Neuronal stem cell (in vitro differentiated cells): ENCODE measurements around the gene PURA.

ENCODE experiments used
- DNase-seq: peaks from one replicate; pipeline ENCODE4 v3.0.0-alpha.2; 2013; ENCODE audit warnings: low spot score
- H2AFZ ChIP-seq: one replicate; pipeline ENCODE4 v1.6.1; 2013; ENCODE audit warnings: mild to moderate bottlenecking, low read length, inconsistent platforms
- H2AK5ac ChIP-seq: 2 replicates; pipeline ENCODE4 v1.6.1; 2013; ENCODE audit warnings: low read depth, mild to moderate bottlenecking, inconsistent platforms, low read length, moderate library complexity, mixed read lengths
- H2BK120ac ChIP-seq: 2 replicates; pipeline ENCODE4 v1.6.1; 2013; ENCODE audit warnings: low read depth, mild to moderate bottlenecking, inconsistent platforms, low read length, moderate library complexity, mixed read lengths
- H2BK12ac ChIP-seq: one replicate; pipeline ENCODE4 v1.6.1; 2013; ENCODE audit warnings: low read length, inconsistent platforms
- H2BK15ac ChIP-seq: 2 replicates; pipeline ENCODE4 v1.6.1; 2013; ENCODE audit warnings: mild to moderate bottlenecking, low read length, inconsistent platforms, mixed read lengths
- H2BK5ac ChIP-seq: one replicate; pipeline ENCODE4 v1.6.1; 2013; ENCODE audit warnings: inconsistent platforms, mild to moderate bottlenecking, low read length, moderate library complexity
- H3K14ac ChIP-seq: one replicate; pipeline ENCODE4 v1.6.1; 2013; ENCODE audit warnings: low read length, inconsistent platforms
- H3K18ac ChIP-seq: 2 replicates; pipeline ENCODE4 v1.6.1; 2013; ENCODE audit warnings: low read length, inconsistent platforms
- H3K23ac ChIP-seq: 2 replicates; pipeline ENCODE4 v1.6.1; 2013; ENCODE audit warnings: low read depth, mild to moderate bottlenecking, mixed read lengths, low read length, inconsistent platforms; ENCODE audit not compliant: poor library complexity
- H3K27ac ChIP-seq: replicated peaks from 3 replicates; pipeline ENCODE4 v1.5.1; 2013; ENCODE audit warnings: low read length, inconsistent platforms
- H3K27me3 ChIP-seq, 3 experiments: 2 replicates each; pipeline ENCODE4 v1.6.1; 2013; ENCODE audit warnings: low read length in 3 of 3, mild to moderate bottlenecking in 2 of 3, inconsistent platforms in 1 of 3, low read depth in 1 of 3, mixed read lengths in 1 of 3, moderate library complexity in 1 of 3; ENCODE audit not compliant: control insufficient read depth in 3 of 3, insufficient read depth in 3 of 3
- H3K36me3 ChIP-seq, 2 donors: replicated peaks in 1 of 2; 2 replicates each; pipeline ENCODE4 v1.6.1; 2013; ENCODE audit warnings: low read length in 2 of 2; ENCODE audit not compliant: control insufficient read depth in 2 of 2, insufficient read depth in 2 of 2
- H3K4ac ChIP-seq: 2 replicates; pipeline ENCODE4 v1.6.1; 2013; ENCODE audit warnings: inconsistent platforms, mild to moderate bottlenecking, low read length, moderate library complexity
- H3K4me1 ChIP-seq, 2 donors: 1 replicate in 1 of 2; 2 replicates in 1 of 2; pipeline ENCODE4 v1.6.1; 2013; ENCODE audit warnings: low read length in 2 of 2, low read depth in 1 of 2; ENCODE audit not compliant: control insufficient read depth in 2 of 2, insufficient read depth in 1 of 2
- H3K4me2 ChIP-seq: one replicate; pipeline ENCODE4 v1.6.1; 2013; ENCODE audit warnings: mild to moderate bottlenecking, low read length, inconsistent platforms; ENCODE audit not compliant: insufficient read depth, poor library complexity, severe bottlenecking
- H3K4me3 ChIP-seq, 2 donors: 2 replicates each; pipeline ENCODE4 v1.5.1; 2013; ENCODE audit warnings: low read length in 2 of 2, mild to moderate bottlenecking in 2 of 2, inconsistent platforms in 1 of 2, moderate library complexity in 1 of 2
- H3K79me1 ChIP-seq: one replicate; pipeline ENCODE4 v1.6.1; 2013; ENCODE audit warnings: low read depth, mild to moderate bottlenecking, inconsistent platforms, low read length, moderate library complexity
- H3K9ac ChIP-seq: one replicate; pipeline ENCODE4 v1.6.1; 2013; ENCODE audit warnings: mild to moderate bottlenecking, low read depth, low read length, inconsistent platforms; ENCODE audit not compliant: poor library complexity
- H3K9me3 ChIP-seq, 2 donors: replicated peaks in 1 of 2; 2 replicates each; pipeline versions ENCODE3 to v1.6.1; 2013; ENCODE audit warnings: low read length in 2 of 2, mild to moderate bottlenecking in 2 of 2, inconsistent platforms in 1 of 2, low read depth in 1 of 2, mixed read lengths in 1 of 2, moderate library complexity in 1 of 2; ENCODE audit not compliant: control insufficient read depth in 2 of 2, insufficient read depth in 1 of 2
- H4K8ac ChIP-seq: one replicate; pipeline ENCODE4 v1.6.1; 2013; ENCODE audit warnings: low read depth, mild to moderate bottlenecking, inconsistent platforms, low read length, moderate library complexity
- H4K91ac ChIP-seq: one replicate; pipeline ENCODE4 v1.6.1; 2013; ENCODE audit warnings: low read length, low read depth, mild to moderate bottlenecking, inconsistent platforms; ENCODE audit not compliant: poor library complexity
- WGBS, 2 donors: extraction: QIAGEN DNeasy Blood & Tissue Kit; methylation state at CpG; one replicate each; pipeline ENCODE4 v1.1.7; 2013; ENCODE audit warnings: missing lambda C conversion rate in 2 of 2, mixed read lengths in 1 of 2; ENCODE audit not compliant: insufficient read length in 2 of 2, insufficient replicate concordance in 1 of 2; ENCODE audit errors: extremely low coverage in 2 of 2; 5-methylcytosine and 5-hydroxymethylcytosine counted together

PURA gene

DNA sequence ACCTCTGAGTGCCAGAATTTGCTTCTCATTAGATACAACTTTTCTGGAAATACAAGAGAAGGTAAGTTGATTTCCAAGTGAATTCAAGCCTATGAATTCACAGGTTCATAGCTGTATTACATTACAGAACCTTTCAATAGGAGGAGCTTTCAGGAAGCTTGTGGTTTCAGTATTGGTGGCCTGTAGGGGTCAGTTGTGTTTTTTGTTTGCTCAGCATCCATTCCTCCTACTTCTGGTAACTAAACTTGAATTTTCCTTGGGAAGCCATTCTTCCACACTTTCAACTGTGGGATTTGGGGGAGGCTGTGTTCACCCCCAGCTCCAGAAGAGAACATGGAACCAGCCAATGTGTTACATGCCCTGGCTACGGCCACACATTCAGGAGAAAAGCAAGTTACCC lies 55.5 kb downstream of the PURA start:
- H2BK15ac ChIP-seq = no peak overlapping the region
- peaks cover under 1% of the 10 kb centered on the region in 2 donors for H3K4me1 ChIP-seq
- H3K4me2 ChIP-seq = no peak overlapping the region
- WGBS, 2 donors = no CpG with 5 or more reads among the region's 1 CpG
- H3K14ac ChIP-seq = no peak overlapping the region
- no peaks in the 10 kb centered on the region for H3K36me3 ChIP-seq
- no peak overlapping the region for H3K4me3 ChIP-seq
- no peaks in the 10 kb centered on the region for H3K79me1 ChIP-seq
- no peak overlapping the region for H3K9ac ChIP-seq
- H4K91ac ChIP-seq = no peak overlapping the region
- H2BK5ac ChIP-seq = no peak overlapping the region
- no peak overlapping the region for H3K4ac ChIP-seq
- no peak overlapping the region for H2BK12ac ChIP-seq
- H3K27ac ChIP-seq = no peak overlapping the region
- no peak for DNase-seq
- no peak overlapping the region for H3K23ac ChIP-seq
- no peak overlapping the region for H2AK5ac ChIP-seq
- H2BK120ac ChIP-seq = no peak overlapping the region
- peaks cover 0 to 13% (median 3%) of the 10 kb centered on the region in 3 experiments for H3K27me3 ChIP-seq
- H3K9me3 ChIP-seq = no peaks in the 10 kb centered on the region
- no peak overlapping the region for H2AFZ ChIP-seq
- no peak overlapping the region for H3K18ac ChIP-seq
- H4K8ac ChIP-seq = no peak overlapping the region

DNA sequence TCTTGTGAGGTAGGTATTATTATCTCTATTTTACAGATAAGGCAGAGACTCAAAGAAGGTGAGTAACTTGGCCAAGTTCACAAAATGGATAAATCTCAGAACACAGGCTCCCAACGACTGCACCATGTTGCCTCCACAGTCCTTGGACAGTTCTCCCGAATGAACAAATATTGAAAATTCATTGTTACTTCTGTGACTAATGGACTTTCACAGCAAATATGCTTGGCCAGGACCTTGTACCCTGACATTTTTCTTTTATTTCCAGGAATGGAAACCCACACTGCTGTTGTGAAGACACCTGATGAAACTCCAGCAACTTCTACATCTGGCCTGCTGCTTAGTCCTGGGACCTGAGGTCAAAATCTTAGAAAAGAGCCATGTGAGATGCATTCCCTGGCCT lies 58.6 kb downstream of the PURA start:
- no peak for DNase-seq
- Histone ChIP-seq H3K27ac (no peak overlapping the region), H3K9ac (no peak overlapping the region), H2BK12ac (no peak overlapping the region), H2AFZ (no peak overlapping the region), H2AK5ac (no peak overlapping the region), H3K18ac (no peak overlapping the region), H3K36me3 (no peaks in the 10 kb centered on the region), H3K27me3 (no peaks in the 10 kb centered on the region), H3K4me1 (peaks cover 8 to 11% of the 10 kb centered on the region in 2 donors), H3K4ac (no peak overlapping the region), H2BK5ac (no peak overlapping the region), H3K14ac (no peak overlapping the region), H3K4me3 (no peak overlapping the region), H2BK120ac (no peak overlapping the region), H2BK15ac (no peak overlapping the region), H3K79me1 (no peaks in the 10 kb centered on the region), H4K91ac (no peak overlapping the region), H3K23ac (no peak overlapping the region), H3K9me3 (no peaks in the 10 kb centered on the region), H4K8ac (no peak overlapping the region), H3K4me2 (no peak overlapping the region)
- WGBS, 2 donors = no CpG with 5 or more reads among the region's 2 CpGs

DNA sequence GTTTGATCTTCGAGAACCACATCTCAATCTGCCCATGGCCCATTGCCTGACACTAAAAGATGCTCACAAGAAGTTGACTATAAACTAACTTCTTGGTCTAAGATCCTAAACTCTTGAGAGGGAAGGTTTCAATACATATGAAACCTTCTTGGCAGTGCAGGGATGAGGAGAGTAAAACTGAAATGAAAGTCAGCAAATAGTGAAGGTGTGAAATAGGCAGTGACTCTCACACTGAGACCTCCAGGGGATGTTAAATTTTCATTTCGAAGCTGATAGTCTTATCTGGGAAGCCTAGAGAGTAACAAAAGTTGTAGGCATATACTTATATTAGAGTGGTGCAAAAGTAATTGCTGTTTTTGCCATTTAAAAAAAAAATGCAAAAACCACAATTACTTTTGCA lies 60.1 kb downstream of the PURA start:
- H3K4me3 ChIP-seq = no peak overlapping the region
- H3K27ac ChIP-seq = no peak overlapping the region

DNA sequence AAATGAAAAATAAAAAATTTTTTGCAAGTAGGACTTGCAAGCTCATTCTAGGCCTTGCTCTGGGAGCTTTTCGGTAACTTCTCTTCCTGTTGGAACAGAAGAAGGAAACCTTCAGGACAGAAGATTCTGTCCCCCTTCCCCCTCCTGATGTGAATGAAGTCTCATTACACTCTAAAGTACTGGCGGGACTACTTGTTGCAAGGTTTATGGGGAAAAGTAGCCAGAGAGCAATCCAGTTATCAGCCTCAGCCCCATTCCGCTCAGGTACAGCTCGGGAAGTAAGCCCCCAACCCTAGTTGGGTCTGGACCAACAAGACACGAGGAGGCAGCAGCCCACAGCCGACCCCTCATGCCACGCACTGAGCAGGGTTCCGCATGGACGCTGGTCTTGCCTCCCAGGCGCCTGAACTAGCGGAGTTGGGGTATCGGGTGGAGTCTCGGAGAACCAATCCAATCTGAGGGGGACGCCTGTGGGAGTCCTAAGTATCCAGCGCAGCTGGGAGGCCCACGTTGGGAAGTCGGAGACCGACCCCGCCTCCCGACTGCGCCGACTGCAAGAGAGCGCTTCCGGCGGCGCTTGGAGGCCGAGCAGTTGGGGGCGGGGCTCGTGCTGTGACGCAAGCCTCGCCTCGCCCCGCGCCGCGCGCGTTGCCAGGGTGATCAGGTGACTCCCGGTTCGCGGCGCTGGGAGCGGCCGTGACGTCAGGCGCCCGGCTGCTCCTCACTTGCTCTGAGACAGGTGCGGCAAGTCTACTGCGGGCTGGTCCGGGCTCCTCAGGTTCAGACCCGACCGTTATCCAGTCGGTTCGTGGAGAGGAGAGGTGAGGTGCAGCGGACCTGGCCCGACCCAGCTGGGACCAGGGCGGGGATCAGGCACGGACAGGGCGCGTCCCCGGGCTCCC lies 60.8 kb downstream of the PURA start, which contains the start of gene CYSTM1:
TSS of gene CYSTM1 (plus strand) at position 724 of the 902 bp plus-strand sequence. CDS start 19,278 bp downstream, outside the sequence.
- H2BK120ac ChIP-seq = peak within 1 kb of the TSS; percentile 38
- H3K14ac ChIP-seq = peak within 1 kb of the TSS; percentile 75
- H4K91ac ChIP-seq = no peak within 1 kb of the TSS
- H3K36me3 ChIP-seq = no peaks in the 10 kb centered on the region
- peak within 1 kb of the TSS; percentile 90 for H2BK5ac ChIP-seq
- H3K18ac ChIP-seq = peak within 1 kb of the TSS; percentile 97
- H3K4ac ChIP-seq = no peak within 1 kb of the TSS
- peak; percentile 95 for DNase-seq
- H4K8ac ChIP-seq = peak within 1 kb of the TSS; percentile 96
- H2AK5ac ChIP-seq = peak within 1 kb of the TSS; percentile 71
- WGBS, 2 donors = no CpG with 5 or more reads among the region's 61 CpGs
- peak within 1 kb of the TSS; percentile 91 to 99 for H3K4me3 ChIP-seq
- no peaks in the 10 kb centered on the region for H3K79me1 ChIP-seq
- no peaks in the 10 kb centered on the region for H3K9me3 ChIP-seq
- H3K4me2 ChIP-seq = peak within 1 kb of the TSS; percentile 96
- H3K9ac ChIP-seq = peak within 1 kb of the TSS; percentile 79
- peak within 1 kb of the TSS; percentile 81 for H2BK12ac ChIP-seq
- H2BK15ac ChIP-seq = peak within 1 kb of the TSS; percentile 97
- H2AFZ ChIP-seq = peak within 1 kb of the TSS; percentile 93
- H3K27me3 ChIP-seq = no peaks in the 10 kb centered on the region
- peaks cover 8 to 11% of the 10 kb centered on the region in 2 donors for H3K4me1 ChIP-seq
- H3K27ac ChIP-seq = peak within 1 kb of the TSS; percentile 86
- peak within 1 kb of the TSS; percentile 67 for H3K23ac ChIP-seq

More for the DNA sequence above, 60.1 kb downstream of the PURA start:
- H2BK5ac ChIP-seq = no peak overlapping the region
- no peaks in the 10 kb centered on the region for H3K79me1 ChIP-seq
- H3K23ac ChIP-seq = no peak overlapping the region
- no peak overlapping the region for H3K4me2 ChIP-seq
- no CpG with 5 or more reads among the region's 2 CpGs for WGBS, 2 donors
- H3K9ac ChIP-seq = no peak overlapping the region
- no peak overlapping the region for H2AFZ ChIP-seq
- no peak overlapping the region for H3K14ac ChIP-seq
- H4K8ac ChIP-seq = no peak overlapping the region
- H3K4ac ChIP-seq = no peak overlapping the region
- H3K4me1 ChIP-seq = peaks cover 8 to 11% of the 10 kb centered on the region in 2 donors
- H3K9me3 ChIP-seq = no peaks in the 10 kb centered on the region
- no peak overlapping the region for H2BK15ac ChIP-seq
- H3K36me3 ChIP-seq = no peaks in the 10 kb centered on the region
- no peaks in the 10 kb centered on the region for H3K27me3 ChIP-seq
- no peak overlapping the region for H2AK5ac ChIP-seq
- DNase-seq = no peak
- H2BK120ac ChIP-seq = no peak overlapping the region
- no peak overlapping the region for H2BK12ac ChIP-seq
- no peak overlapping the region for H3K18ac ChIP-seq
- H4K91ac ChIP-seq = no peak overlapping the region
